ENCODE measurements around the gene KIAA0586. TPM values are rescaled to one million over a fixed set of nuclear protein-coding genes. Genes with fewer than 3 reads are reported as not detected.
"Not testable (repeated sequence)": the region's sequence is repeated elsewhere in the genome, so short reads cannot be mapped to it uniquely, and the experiment has no call there.

KIAA0586 gene
- polyA plus RNA-seq, 1 of the 3 experiments (the other 2 are of a cell fraction) = 7.5 TPM

DNA sequence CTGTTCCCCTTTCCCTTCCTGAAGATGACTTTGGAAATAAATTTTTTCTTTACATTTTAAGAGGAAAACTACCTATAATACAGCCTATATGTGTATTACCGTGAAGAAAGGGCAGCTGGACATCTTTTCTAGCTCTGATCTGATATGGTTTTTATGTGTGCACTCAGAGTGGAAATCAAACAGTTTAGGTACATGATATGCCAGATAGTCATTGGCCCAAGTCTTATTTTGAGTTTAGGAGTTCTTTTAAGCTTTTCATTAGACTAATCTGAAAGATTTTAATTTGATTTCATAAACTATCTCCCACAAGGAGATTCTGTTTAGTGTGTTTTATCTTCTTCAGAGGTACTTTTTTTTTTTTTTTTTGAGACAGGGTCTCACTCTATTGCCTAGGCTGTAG lies 48.8 kb downstream of the KIAA0586 start:
- no peaks in the 10 kb centered on the region for H3K9me2 ChIP-seq
- no peaks in the 10 kb centered on the region for H3K9me3 ChIP-seq
- no peaks in the 10 kb centered on the region for H3F3A ChIP-seq (replicated peaks; ENCODE audit: insufficient read depth)
- no peak for DNase-seq
- H3K4me2 ChIP-seq = no peak overlapping the region
- peaks cover 23 to 35% of the 10 kb centered on the region in 2 experiments for H3K36me3 ChIP-seq (replicated peaks in 1 of 2; ENCODE audit: control insufficient read depth in 1 of 2, insufficient read depth in 2 of 2, low read length in 1 of 2)
- no peaks in the 10 kb centered on the region for H3K4me1 ChIP-seq (ENCODE audit: control insufficient read depth in 1 of 2, insufficient read depth in 2 of 2, low read depth in 1 of 2, low read length in 1 of 2)
- H3K4me3 ChIP-seq (ENCODE audit: low read depth in 2 of 2, low read length in 1 of 2) = no peak overlapping the region
- H3K79me2 ChIP-seq (ENCODE audit: insufficient read depth) = no peaks in the 10 kb centered on the region
- ChIA-PET CTCF (interaction anchor here (0.6 to 2.2 kb wide), 3 partner anchors 14 to 931 kb away, joined by 3 to 7 read pairs (median 4); no protein-coding TSS in a partner anchor), POLR2A (no interaction called here)
- no peak overlapping the region for H2AFZ ChIP-seq (ENCODE audit: low read depth)
- no peak overlapping the region for H3K9ac ChIP-seq
- TF ChIP-seq NRF1 (IDR thresholded peaks at IDR 0.05; ENCODE audit: low read depth, low read length) (no peak), FOXM1 (IDR thresholded peaks at IDR 0.05; ENCODE audit: low read depth) (no peak), RAD21 (IDR thresholded peaks at IDR 0.05; ENCODE audit: low read length) (no peak), TCF12 (IDR thresholded peaks at IDR 0.05) (no peak), EP300 (IDR thresholded peaks at IDR 0.05; ENCODE audit: borderline replicate concordance in 1 of 2, low read depth in 1 of 2, low read length in 1 of 2) (no peak), YY1 (IDR thresholded peaks at IDR 0.05; ENCODE audit: low read depth) (no peak), EZH2phosphoT487 (IDR thresholded peaks at IDR 0.05; ENCODE audit: borderline replicate concordance, low read depth) (no peak), MEF2A (IDR thresholded peaks at IDR 0.05; ENCODE audit: borderline replicate concordance, low read depth) (no peak), RCOR1 (IDR thresholded peaks at IDR 0.05; ENCODE audit: low read length) (no peak), POLR2AphosphoS5 (IDR thresholded peaks at IDR 0.05; ENCODE audit: low read depth, low read length) (no peak), RXRA (IDR thresholded peaks at IDR 0.05; ENCODE audit: borderline replicate concordance, low read depth) (no peak), ELF1 (IDR thresholded peaks at IDR 0.05) (no peak)
- TF ChIP-seq, protein P1, sequence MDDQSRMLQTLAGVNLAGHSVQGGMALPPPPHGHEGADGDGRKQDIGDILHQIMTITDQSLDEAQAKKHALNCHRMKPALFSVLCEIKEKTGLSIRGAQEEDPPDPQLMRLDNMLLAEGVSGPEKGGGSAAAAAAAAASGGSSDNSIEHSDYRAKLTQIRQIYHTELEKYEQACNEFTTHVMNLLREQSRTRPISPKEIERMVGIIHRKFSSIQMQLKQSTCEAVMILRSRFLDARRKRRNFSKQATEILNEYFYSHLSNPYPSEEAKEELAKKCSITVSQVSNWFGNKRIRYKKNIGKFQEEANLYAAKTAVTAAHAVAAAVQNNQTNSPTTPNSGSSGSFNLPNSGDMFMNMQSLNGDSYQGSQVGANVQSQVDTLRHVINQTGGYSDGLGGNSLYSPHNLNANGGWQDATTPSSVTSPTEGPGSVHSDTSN (IDR thresholded peaks at IDR 0.05) = no peak
- TF ChIP-seq, protein P2, sequence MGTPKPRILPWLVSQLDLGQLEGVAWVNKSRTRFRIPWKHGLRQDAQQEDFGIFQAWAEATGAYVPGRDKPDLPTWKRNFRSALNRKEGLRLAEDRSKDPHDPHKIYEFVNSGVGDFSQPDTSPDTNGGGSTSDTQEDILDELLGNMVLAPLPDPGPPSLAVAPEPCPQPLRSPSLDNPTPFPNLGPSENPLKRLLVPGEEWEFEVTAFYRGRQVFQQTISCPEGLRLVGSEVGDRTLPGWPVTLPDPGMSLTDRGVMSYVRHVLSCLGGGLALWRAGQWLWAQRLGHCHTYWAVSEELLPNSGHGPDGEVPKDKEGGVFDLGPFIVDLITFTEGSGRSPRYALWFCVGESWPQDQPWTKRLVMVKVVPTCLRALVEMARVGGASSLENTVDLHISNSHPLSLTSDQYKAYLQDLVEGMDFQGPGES (IDR thresholded peaks at IDR 0.05; ENCODE audit: low read depth, low read length) = no peak
- H4K20me1 ChIP-seq (ENCODE audit: insufficient read depth) = no peaks in the 10 kb centered on the region
- no peak overlapping the region for H3K27ac ChIP-seq (ENCODE audit: low read depth in 2 of 2, low read length in 1 of 2)
- no peaks in the 10 kb centered on the region for H3K27me3 ChIP-seq (ENCODE audit: insufficient read depth)
- WGBS (ENCODE audit: low lambda C conversion rate) = 100% methylated on average over 1 of the region's 1 CpG

DNA sequence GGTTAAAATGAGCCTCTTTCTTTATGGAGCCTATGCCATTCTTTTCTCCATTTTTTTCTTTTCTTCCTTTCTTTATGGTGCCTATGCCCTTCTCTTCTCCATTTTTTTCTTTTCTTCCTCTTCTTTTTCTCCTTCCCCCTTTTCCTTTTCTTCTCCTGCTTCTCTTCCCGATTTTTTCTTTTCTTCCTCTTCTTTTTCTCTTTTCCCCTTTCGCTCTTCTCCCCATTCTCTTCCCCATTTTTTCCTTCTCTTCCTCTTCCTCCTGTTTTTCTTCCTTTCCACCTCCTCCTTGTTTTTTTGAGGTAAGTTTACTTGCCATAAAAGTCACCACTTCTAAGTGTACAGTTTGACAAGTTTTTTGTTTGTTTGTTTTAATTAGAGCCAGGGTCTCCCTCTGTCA lies 50.1 kb downstream of the KIAA0586 start:
- Histone ChIP-seq H3K27me3 (ENCODE audit: insufficient read depth) (no peaks in the 10 kb centered on the region), H2AFZ (ENCODE audit: low read depth) (no peak overlapping the region), H3F3A (replicated peaks; ENCODE audit: insufficient read depth) (no peaks in the 10 kb centered on the region), H3K9ac (no peak overlapping the region), H4K20me1 (ENCODE audit: insufficient read depth) (no peaks in the 10 kb centered on the region), H3K27ac (ENCODE audit: low read depth in 2 of 2, low read length in 1 of 2) (no peak overlapping the region), H3K4me1 (ENCODE audit: control insufficient read depth in 1 of 2, insufficient read depth in 2 of 2, low read depth in 1 of 2, low read length in 1 of 2) (no peaks in the 10 kb centered on the region), H3K9me2 (no peaks in the 10 kb centered on the region), H3K36me3 (replicated peaks in 1 of 2; ENCODE audit: control insufficient read depth in 1 of 2, insufficient read depth in 2 of 2, low read length in 1 of 2) (peaks cover 15 to 32% of the 10 kb centered on the region in 2 experiments), H3K4me2 (no peak overlapping the region), H3K4me3 (ENCODE audit: low read depth in 2 of 2, low read length in 1 of 2) (no peak overlapping the region), H3K9me3 (no peaks in the 10 kb centered on the region), H3K79me2 (ENCODE audit: insufficient read depth) (no peaks in the 10 kb centered on the region)
- WGBS (ENCODE audit: low lambda C conversion rate) = 95% methylated on average over 2 of the region's 2 CpGs
- CTCF ChIA-PET = interaction anchor here (1.2 kb wide), 1 partner anchor 24 kb away, joined by 4 read pairs; no protein-coding TSS in a partner anchor
- TF ChIP-seq CHD2 (IDR thresholded peaks at IDR 0.05; ENCODE audit: low read length, partially characterized antibody) (no peak), SMC3 (IDR thresholded peaks at IDR 0.05; ENCODE audit: low read depth, low read length) (no peak), YY1 (IDR thresholded peaks at IDR 0.05; ENCODE audit: low read depth) (no peak), NFIC (IDR thresholded peaks at IDR 0.05; ENCODE audit: borderline replicate concordance) (no peak), FOXM1 (IDR thresholded peaks at IDR 0.05; ENCODE audit: low read depth) (no peak), MXI1 (IDR thresholded peaks at IDR 0.05; ENCODE audit: low read depth, low read length) (no peak), EP300 (IDR thresholded peaks at IDR 0.05; ENCODE audit: borderline replicate concordance in 1 of 2, low read depth in 1 of 2, low read length in 1 of 2) (no peak)
- POLR2A ChIA-PET = no interaction called here
- no peak for DNase-seq

DNA sequence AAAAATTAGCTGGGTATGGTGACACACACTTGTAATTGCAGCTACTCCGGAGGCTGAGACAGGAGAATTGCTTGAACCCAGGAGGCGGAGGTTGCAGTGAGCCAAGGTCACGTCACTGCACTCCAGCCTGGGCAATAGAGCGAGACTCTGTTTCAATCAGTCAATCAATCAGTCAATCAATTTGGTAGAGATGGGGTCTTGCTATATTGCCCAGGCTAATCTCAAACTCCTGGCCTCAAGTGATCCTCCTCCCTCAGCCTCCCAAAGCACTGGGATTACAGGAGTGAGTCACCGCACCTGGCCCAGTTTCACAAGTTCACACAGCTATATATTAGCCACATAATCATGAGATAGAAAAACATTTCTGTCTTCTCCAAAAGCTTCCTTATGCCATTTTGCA lies 50.8 kb downstream of the KIAA0586 start:
- H3K4me3 ChIP-seq (ENCODE audit: low read depth in 2 of 2, low read length in 1 of 2); H3K9ac ChIP-seq; H3K4me1 ChIP-seq (ENCODE audit: control insufficient read depth in 1 of 2, insufficient read depth in 2 of 2, low read depth in 1 of 2, low read length in 1 of 2); H3K9me3 ChIP-seq; POLR2A ChIA-PET; H3K27ac ChIP-seq (ENCODE audit: low read depth in 2 of 2, low read length in 1 of 2); H3K4me2 ChIP-seq; H3K27me3 ChIP-seq (ENCODE audit: insufficient read depth); H3K9me2 ChIP-seq; H3F3A ChIP-seq (replicated peaks; ENCODE audit: insufficient read depth); DNase-seq; H3K79me2 ChIP-seq (ENCODE audit: insufficient read depth); H4K20me1 ChIP-seq (ENCODE audit: insufficient read depth); H2AFZ ChIP-seq (ENCODE audit: low read depth): not testable (repeated sequence)
- H3K36me3 ChIP-seq (replicated peaks in 1 of 2; ENCODE audit: control insufficient read depth in 1 of 2, insufficient read depth in 2 of 2, low read length in 1 of 2) = peaks cover 21 to 35% of the 10 kb centered on the region in 2 experiments
- 100% methylated on average over 5 of the region's 5 CpGs for WGBS (ENCODE audit: low lambda C conversion rate)
- CTCF ChIA-PET = interaction anchor here (0.6 kb wide), 1 partner anchor 22 kb away, joined by 3 read pairs; no protein-coding TSS in a partner anchor
